ENCODE data around the gene RORB. TPM values are rescaled to one million over a fixed set of nuclear protein-coding genes. Genes with fewer than 3 reads are reported as not detected.

RORB gene
- total RNA-seq, 2 experiments from 2014 or later = not detected

DNA sequence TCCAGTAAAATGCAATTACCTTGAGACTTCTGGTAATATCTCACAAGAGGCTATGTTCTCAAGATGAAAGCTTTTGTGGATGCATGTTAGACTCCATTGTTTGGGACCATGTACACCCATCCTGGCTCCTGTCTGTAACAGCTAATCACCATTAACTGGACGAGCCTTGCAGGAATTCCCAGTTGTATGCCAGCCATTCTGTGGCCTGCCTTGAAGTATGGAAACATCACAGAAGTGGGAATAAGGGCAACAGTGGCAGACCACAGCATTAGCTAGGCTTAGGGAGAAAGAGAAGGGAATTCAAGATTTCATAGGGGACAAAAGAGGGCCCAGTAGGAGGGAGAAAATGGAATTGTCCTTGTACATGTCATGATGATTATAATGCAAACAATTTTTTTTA, 79.0 kb downstream of the RORB start:
- Histone ChIP-seq H2AFZ (ENCODE audit: low read length) (no peak overlapping the region), H3K4me1 (ENCODE audit: insufficient read depth, low read length, poor library complexity, severe bottlenecking) (no peaks in the 10 kb centered on the region), H3K27ac (ENCODE audit: low read depth, low read length, poor library complexity, severe bottlenecking) (no peak overlapping the region), H3K9me3 (ENCODE audit: low read length) (no peaks in the 10 kb centered on the region), H3K9me2 (ENCODE audit: insufficient read depth, low read length) (no peaks in the 10 kb centered on the region), H3K79me2 (ENCODE audit: insufficient read depth, low read depth, low read length) (no peaks in the 10 kb centered on the region), H3K4me3 (ENCODE audit: low read depth, low read length, poor library complexity, severe bottlenecking) (no peak overlapping the region), H3K4me2 (ENCODE audit: low read length) (no peak overlapping the region), H3K36me3 (ENCODE audit: insufficient read depth, low read length) (no peaks in the 10 kb centered on the region), H4K20me1 (ENCODE audit: insufficient read depth, low read length) (no peaks in the 10 kb centered on the region)
- CTCF ChIA-PET (ENCODE audit: unreplicated experiment) = no interaction called here
- POLR2A ChIA-PET = interaction anchor here (0.5 kb wide), 1 partner anchor 267 kb away, joined by 3 read pairs; no protein-coding TSS in a partner anchor
- no TSS peak for BruUV-seq (replicated peaks)
- intact Hi-C loops (cut with micrococcal nuclease; ENCODE audit: unreplicated experiment) = no loop called here
- DNase-seq (ENCODE audit: low spot score) = no peak
- no peak for TF ChIP-seq EZH2phosphoT487 (IDR thresholded peaks at IDR 0.05; ENCODE audit: borderline replicate concordance, low read depth, low read length)
- TF ChIP-seq, protein P1, sequence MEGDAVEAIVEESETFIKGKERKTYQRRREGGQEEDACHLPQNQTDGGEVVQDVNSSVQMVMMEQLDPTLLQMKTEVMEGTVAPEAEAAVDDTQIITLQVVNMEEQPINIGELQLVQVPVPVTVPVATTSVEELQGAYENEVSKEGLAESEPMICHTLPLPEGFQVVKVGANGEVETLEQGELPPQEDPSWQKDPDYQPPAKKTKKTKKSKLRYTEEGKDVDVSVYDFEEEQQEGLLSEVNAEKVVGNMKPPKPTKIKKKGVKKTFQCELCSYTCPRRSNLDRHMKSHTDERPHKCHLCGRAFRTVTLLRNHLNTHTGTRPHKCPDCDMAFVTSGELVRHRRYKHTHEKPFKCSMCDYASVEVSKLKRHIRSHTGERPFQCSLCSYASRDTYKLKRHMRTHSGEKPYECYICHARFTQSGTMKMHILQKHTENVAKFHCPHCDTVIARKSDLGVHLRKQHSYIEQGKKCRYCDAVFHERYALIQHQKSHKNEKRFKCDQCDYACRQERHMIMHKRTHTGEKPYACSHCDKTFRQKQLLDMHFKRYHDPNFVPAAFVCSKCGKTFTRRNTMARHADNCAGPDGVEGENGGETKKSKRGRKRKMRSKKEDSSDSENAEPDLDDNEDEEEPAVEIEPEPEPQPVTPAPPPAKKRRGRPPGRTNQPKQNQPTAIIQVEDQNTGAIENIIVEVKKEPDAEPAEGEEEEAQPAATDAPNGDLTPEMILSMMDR (conservative IDR thresholded peaks at IDR 0.05; ENCODE audit: low read length) = no peak

DNA sequence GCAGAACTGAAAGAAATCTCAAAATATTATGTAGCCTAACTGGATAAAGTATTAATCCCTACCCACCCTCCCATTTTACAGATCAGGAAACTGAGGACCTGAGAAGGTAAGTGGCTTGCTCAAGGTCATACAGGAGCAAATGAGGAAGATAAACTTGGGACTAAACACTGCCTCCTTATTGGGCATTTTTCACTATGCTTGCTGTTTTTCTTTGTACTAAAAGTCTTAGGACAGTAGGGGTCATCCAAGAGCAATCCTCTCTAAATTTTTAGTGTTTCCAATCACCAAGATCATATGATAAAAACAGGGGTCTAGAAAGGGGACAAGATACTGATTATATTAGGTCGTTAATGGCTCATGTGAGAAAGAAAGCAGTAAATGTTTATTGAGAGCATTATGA, 80.8 kb downstream of the RORB start:
- H2AFZ ChIP-seq (ENCODE audit: low read length) = no peak overlapping the region
- H4K20me1 ChIP-seq (ENCODE audit: insufficient read depth, low read length) = no peaks in the 10 kb centered on the region
- no peaks in the 10 kb centered on the region for H3K4me1 ChIP-seq (ENCODE audit: insufficient read depth, low read length, poor library complexity, severe bottlenecking)
- no peaks in the 10 kb centered on the region for H3K79me2 ChIP-seq (ENCODE audit: insufficient read depth, low read depth, low read length)
- no peak overlapping the region for H3K4me3 ChIP-seq (ENCODE audit: low read depth, low read length, poor library complexity, severe bottlenecking)
- peak; percentile 15 for DNase-seq (ENCODE audit: low spot score)
- no peak overlapping the region for H3K4me2 ChIP-seq (ENCODE audit: low read length)
- no peaks in the 10 kb centered on the region for H3K9me2 ChIP-seq (ENCODE audit: insufficient read depth, low read length)
- H3K9me3 ChIP-seq (ENCODE audit: low read length) = no peaks in the 10 kb centered on the region
- intact Hi-C loops (cut with micrococcal nuclease; ENCODE audit: unreplicated experiment) = no loop called here
- BruUV-seq (replicated peaks) = no TSS peak
- TF ChIP-seq EZH2phosphoT487 (IDR thresholded peaks at IDR 0.05; ENCODE audit: borderline replicate concordance, low read depth, low read length) = no peak
- TF ChIP-seq, protein P1 (conservative IDR thresholded peaks at IDR 0.05; ENCODE audit: low read length) = peak; percentile 73
- POLR2A ChIA-PET = no interaction called here
- H3K27ac ChIP-seq (ENCODE audit: low read depth, low read length, poor library complexity, severe bottlenecking) = no peak overlapping the region
- CTCF ChIA-PET (ENCODE audit: unreplicated experiment) = no interaction called here
- no peaks in the 10 kb centered on the region for H3K36me3 ChIP-seq (ENCODE audit: insufficient read depth, low read length)

DNA sequence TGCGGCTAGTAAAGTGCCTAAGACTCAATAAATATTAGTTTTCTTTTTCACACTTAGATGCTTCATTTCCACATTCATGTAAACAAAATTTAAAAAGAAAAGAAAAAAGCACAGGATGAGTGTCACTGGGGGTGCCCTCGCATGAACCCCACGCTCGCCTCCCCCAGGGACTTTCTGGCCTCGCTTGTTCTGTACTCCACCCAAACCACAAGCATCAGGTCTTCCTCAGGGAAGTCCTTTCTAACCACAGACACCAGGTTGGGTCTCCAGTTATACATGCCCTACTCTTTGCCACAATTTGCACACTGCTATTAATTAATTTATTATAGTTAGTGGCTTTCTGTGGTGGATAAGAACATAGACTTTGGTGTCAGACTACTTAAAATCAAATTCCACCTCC, 92.4 kb downstream of the RORB start:
- intact Hi-C loops (cut with micrococcal nuclease; ENCODE audit: unreplicated experiment) = no loop called here
- Histone ChIP-seq H3K79me2 (ENCODE audit: insufficient read depth, low read depth, low read length) (no peaks in the 10 kb centered on the region), H2AFZ (ENCODE audit: low read length) (no peak overlapping the region), H3K9me2 (ENCODE audit: insufficient read depth, low read length) (no peaks in the 10 kb centered on the region), H4K20me1 (ENCODE audit: insufficient read depth, low read length) (no peaks in the 10 kb centered on the region), H3K27ac (ENCODE audit: low read depth, low read length, poor library complexity, severe bottlenecking) (no peak overlapping the region), H3K9me3 (ENCODE audit: low read length) (no peaks in the 10 kb centered on the region), H3K4me1 (ENCODE audit: insufficient read depth, low read length, poor library complexity, severe bottlenecking) (no peaks in the 10 kb centered on the region), H3K4me3 (ENCODE audit: low read depth, low read length, poor library complexity, severe bottlenecking) (no peak overlapping the region), H3K36me3 (ENCODE audit: insufficient read depth, low read length) (no peaks in the 10 kb centered on the region), H3K4me2 (ENCODE audit: low read length) (no peak overlapping the region)
- POLR2A ChIA-PET = no interaction called here
- TF ChIP-seq, protein P1 (conservative IDR thresholded peaks at IDR 0.05; ENCODE audit: low read length) = no peak
- TF ChIP-seq EZH2phosphoT487 (IDR thresholded peaks at IDR 0.05; ENCODE audit: borderline replicate concordance, low read depth, low read length) = no peak
- BruUV-seq (replicated peaks) = no TSS peak
- CTCF ChIA-PET (ENCODE audit: unreplicated experiment) = no interaction called here
- no peak for DNase-seq (ENCODE audit: low spot score)
